ENCODE measurements around the gene NEGR1. TPM values are rescaled to one million over a fixed set of nuclear protein-coding genes. Genes with fewer than 3 reads are reported as not detected.

The NEGR1 gene
- total RNA-seq, 4 donors from 2014 or later: 33.3 to 73.0 (median 54.1) TPM

DNA sequence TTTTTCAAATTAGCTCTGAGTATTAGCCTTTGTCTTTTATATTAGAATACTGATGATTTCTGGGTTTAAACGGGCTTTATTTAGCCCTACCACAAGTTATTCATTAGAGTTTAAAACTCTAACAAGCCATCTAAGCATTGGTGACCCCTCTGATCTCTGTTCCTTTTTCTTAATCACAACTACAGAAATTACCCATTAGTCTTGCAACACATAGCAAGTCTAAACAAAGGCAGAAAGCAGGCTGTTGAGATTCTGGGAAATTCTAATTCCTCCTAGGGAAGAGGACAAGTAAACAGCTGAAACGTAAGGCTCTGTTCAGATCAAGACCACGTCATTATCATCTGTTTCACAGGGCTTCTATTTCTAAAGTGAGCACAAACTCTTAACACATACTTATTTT, 710.3 kb downstream of the NEGR1 start:
- no peak for ATAC-seq
- no peak overlapping the region for H3K27ac ChIP-seq
- peak; percentile 82 for TF ChIP-seq POLR2AphosphoS5 (IDR thresholded peaks at IDR 0.05)
- no peak for TF ChIP-seq POLR2A (IDR thresholded peaks at IDR 0.05)
- H3K9me3 ChIP-seq: no peaks in the 10 kb centered on the region
- no peak overlapping the region for H3K4me3 ChIP-seq
- H3K27me3 ChIP-seq: no peaks in the 10 kb centered on the region
- H3K4me1 ChIP-seq: no peaks in the 10 kb centered on the region
- no peaks in the 10 kb centered on the region for H3K36me3 ChIP-seq
- 45 to 60% methylated on average over 3 of the region's 3 CpGs for WGBS, 2 donors (ENCODE audit: low coverage in 1 of 2)

DNA sequence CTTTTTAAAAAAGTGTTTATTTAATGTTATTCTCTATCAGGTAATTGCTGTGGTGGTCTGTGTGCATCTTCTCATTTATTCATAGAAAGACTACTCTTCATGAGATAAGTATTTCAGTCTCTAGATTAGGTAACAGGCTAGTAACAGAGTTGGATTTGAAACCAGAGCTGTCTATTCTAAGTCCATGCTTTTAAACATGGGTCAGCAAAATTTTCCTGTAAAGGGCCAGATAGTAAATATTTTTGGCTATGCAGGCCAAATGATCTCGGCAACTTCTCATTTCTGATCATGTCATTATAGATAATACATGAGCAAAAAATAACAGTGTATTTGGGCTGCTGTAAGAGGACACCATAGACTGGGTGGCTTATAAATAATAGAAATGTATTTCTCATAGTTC, 715.9 kb downstream of the NEGR1 start:
- Histone ChIP-seq H3K4me3 (no peak overlapping the region), H3K27ac (no peak overlapping the region), H3K9me3 (no peaks in the 10 kb centered on the region), H3K36me3 (no peaks in the 10 kb centered on the region), H3K4me1 (peaks cover 2 to 18% (median 2%) of the 10 kb centered on the region in 3 donors), H3K27me3 (no peaks in the 10 kb centered on the region)
- ATAC-seq: no peak
- 62 to 69% methylated on average over 1 of the region's 1 CpG for WGBS, 2 donors (ENCODE audit: low coverage in 1 of 2)
- no peak for TF ChIP-seq POLR2A (IDR thresholded peaks at IDR 0.05)
- TF ChIP-seq POLR2AphosphoS5 (IDR thresholded peaks at IDR 0.05): no peak
- TF ChIP-seq EP300 (IDR thresholded peaks at IDR 0.05): no peak
- TF ChIP-seq, protein P1, sequence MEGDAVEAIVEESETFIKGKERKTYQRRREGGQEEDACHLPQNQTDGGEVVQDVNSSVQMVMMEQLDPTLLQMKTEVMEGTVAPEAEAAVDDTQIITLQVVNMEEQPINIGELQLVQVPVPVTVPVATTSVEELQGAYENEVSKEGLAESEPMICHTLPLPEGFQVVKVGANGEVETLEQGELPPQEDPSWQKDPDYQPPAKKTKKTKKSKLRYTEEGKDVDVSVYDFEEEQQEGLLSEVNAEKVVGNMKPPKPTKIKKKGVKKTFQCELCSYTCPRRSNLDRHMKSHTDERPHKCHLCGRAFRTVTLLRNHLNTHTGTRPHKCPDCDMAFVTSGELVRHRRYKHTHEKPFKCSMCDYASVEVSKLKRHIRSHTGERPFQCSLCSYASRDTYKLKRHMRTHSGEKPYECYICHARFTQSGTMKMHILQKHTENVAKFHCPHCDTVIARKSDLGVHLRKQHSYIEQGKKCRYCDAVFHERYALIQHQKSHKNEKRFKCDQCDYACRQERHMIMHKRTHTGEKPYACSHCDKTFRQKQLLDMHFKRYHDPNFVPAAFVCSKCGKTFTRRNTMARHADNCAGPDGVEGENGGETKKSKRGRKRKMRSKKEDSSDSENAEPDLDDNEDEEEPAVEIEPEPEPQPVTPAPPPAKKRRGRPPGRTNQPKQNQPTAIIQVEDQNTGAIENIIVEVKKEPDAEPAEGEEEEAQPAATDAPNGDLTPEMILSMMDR (IDR thresholded peaks at IDR 0.05): no peak

DNA sequence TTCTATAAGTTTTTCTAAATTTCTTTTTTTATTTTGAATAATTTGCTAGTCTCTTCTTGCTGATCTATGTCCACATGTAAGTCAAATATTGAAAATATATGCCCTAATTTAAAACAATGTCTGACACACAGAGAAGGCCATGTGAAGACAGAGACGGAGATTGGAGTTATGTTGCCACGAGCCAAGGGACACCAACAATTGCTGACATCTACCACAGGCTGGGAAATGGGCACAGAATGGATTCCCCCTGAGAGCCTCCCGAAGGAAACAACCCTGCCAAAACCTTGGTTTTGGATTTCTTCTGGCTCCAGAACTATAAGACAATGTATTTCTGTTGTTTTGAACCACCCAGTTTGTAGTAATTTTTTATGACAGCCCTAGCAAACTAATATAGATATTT, 716.5 kb downstream of the NEGR1 start:
- Histone ChIP-seq H3K4me3 (no peak overlapping the region), H3K9me3 (no peaks in the 10 kb centered on the region), H3K36me3 (no peaks in the 10 kb centered on the region), H3K27ac (no peak overlapping the region), H3K4me1 (peaks cover 2 to 24% (median 4%) of the 10 kb centered on the region in 3 donors), H3K27me3 (no peaks in the 10 kb centered on the region)
- WGBS, 2 donors (ENCODE audit: low coverage in 1 of 2): 56 to 72% methylated on average over 3 of the region's 3 CpGs
- no peak for TF ChIP-seq EP300 (IDR thresholded peaks at IDR 0.05)
- no peak for TF ChIP-seq POLR2AphosphoS5 (IDR thresholded peaks at IDR 0.05)
- TF ChIP-seq POLR2A (IDR thresholded peaks at IDR 0.05): no peak
- TF ChIP-seq, protein P1 (IDR thresholded peaks at IDR 0.05): no peak
- no peak for ATAC-seq

DNA sequence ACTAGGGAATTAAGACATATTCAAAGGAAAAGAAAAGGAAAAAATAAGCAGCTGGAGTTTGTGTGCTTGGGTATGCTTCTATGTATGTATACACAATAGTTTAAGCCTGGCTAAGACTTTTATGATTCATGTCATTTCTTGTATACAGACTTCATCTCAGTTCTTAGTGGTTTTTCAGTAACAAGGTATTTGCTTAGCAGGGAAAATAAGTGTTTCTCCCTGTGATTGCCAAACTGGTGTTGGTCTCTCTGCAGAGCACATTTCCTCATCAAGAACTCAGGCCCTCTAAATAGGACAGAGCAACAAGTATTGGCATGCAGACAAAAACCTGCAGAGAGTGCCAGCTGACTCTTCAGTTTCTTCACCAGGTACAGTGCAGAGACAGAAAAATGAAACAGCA, 717.1 kb downstream of the NEGR1 start:
- Histone ChIP-seq H3K4me3 (no peak overlapping the region), H3K9me3 (no peaks in the 10 kb centered on the region), H3K4me1 (peaks cover 2 to 24% (median 4%) of the 10 kb centered on the region in 3 donors), H3K36me3 (no peaks in the 10 kb centered on the region), H3K27me3 (no peaks in the 10 kb centered on the region), H3K27ac (peak overlapping the region in 2 of 4 donors; percentile 11 to 15)
- ATAC-seq: no peak
- TF ChIP-seq, protein P1 (IDR thresholded peaks at IDR 0.05): no peak
- TF ChIP-seq POLR2A (IDR thresholded peaks at IDR 0.05) (no peak), EP300 (IDR thresholded peaks at IDR 0.05) (no peak), POLR2AphosphoS5 (IDR thresholded peaks at IDR 0.05) (peak; percentile 65)

DNA sequence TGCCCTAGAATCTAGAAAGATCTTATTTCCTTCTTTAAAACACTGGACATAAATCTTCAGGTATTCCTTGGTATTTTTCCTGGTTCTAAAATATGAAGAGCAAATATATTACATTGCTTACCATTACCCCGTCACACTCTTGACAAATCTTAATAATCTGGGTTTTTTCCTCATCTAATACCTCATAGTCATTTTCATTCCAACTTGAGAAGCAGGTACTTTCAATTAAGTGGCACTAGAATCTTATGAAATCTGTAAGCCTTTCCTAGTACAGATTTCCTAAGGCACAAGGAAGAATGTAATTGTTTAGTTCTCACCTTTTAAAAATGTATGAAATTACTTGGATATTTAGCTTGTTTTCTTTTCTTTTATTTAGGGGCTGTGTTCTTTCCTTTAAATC, 720.0 kb downstream of the NEGR1 start:
- H3K27me3 ChIP-seq: no peaks in the 10 kb centered on the region
- H3K4me1 ChIP-seq: peaks cover 2 to 24% (median 4%) of the 10 kb centered on the region in 3 donors
- no peak for ATAC-seq
- H3K36me3 ChIP-seq: no peaks in the 10 kb centered on the region
- H3K27ac ChIP-seq: peak overlapping the region; percentile 8 to 42 (median 22)
- no peak for TF ChIP-seq POLR2A (IDR thresholded peaks at IDR 0.05)
- TF ChIP-seq POLR2AphosphoS5 (IDR thresholded peaks at IDR 0.05): no peak
- TF ChIP-seq, protein P1 (IDR thresholded peaks at IDR 0.05): no peak
- no peak for TF ChIP-seq EP300 (IDR thresholded peaks at IDR 0.05)
- no peaks in the 10 kb centered on the region for H3K9me3 ChIP-seq
- 33 to 36% methylated on average over 1 of the region's 1 CpG for WGBS, 2 donors (ENCODE audit: low coverage in 1 of 2)
- H3K4me3 ChIP-seq: no peak overlapping the region

All from gastroesophageal sphincter (tissue), 4 donors.